IgD-negative memory B cell (primary cell): ENCODE measurements around the gene FEZ2. TPM values are rescaled to one million over a fixed set of nuclear protein-coding genes. Genes with fewer than 3 reads are reported as not detected.

ENCODE experiments used
- H3K27ac Mint-ChIP-seq, 3 donors: one replicate each; pipeline ENCODE4 v1.8.0; 2020 to 2022; ENCODE audit warnings: mild to moderate bottlenecking in 3 of 3, mixed read lengths in 3 of 3, moderate library complexity in 1 of 3
- H3K27me3 Mint-ChIP-seq: one replicate; pipeline ENCODE4 v1.8.0; 2021; ENCODE audit warnings: mixed read lengths
- H3K36me3 Mint-ChIP-seq: one replicate; pipeline ENCODE4 v1.8.0; 2020; ENCODE audit warnings: mild to moderate bottlenecking, mixed read lengths
- H3K4me1 Mint-ChIP-seq, 3 donors: one replicate each; pipeline ENCODE4 v1.8.0; 2020 to 2022; ENCODE audit warnings: mixed read lengths in 3 of 3, mild to moderate bottlenecking in 1 of 3
- H3K4me3 Mint-ChIP-seq, 4 donors: one replicate each; pipeline ENCODE4 v1.8.0; 2020 to 2022; ENCODE audit warnings: mild to moderate bottlenecking in 4 of 4, mixed read lengths in 4 of 4, moderate library complexity in 3 of 4
- H3K9me3 Mint-ChIP-seq, 3 donors: one replicate each; pipeline ENCODE4 v1.8.0; 2020 to 2021; ENCODE audit warnings: mixed read lengths in 3 of 3, mild to moderate bottlenecking in 1 of 3
- polyA plus RNA-seq: library from polyadenylated mRNA; unstranded; fragments of 300-500 nt; fragmentation: Illumina TruSeq; gene quantifications from one replicate; pipeline ENCODE4 v1.2.3, GENCODE V29; 2021

Gene FEZ2
- polyA plus RNA-seq, 1 donor from 2014 or later, result 2.3 TPM

- no peaks in the 10 kb centered on the region for H3K9me3 Mint-ChIP-seq
- H3K4me3 Mint-ChIP-seq, result no peak overlapping the region
- no peaks in the 10 kb centered on the region for H3K27me3 Mint-ChIP-seq
- no peak overlapping the region for H3K27ac Mint-ChIP-seq
- H3K36me3 Mint-ChIP-seq, result peaks cover 2% of the 10 kb centered on the region
- H3K4me1 Mint-ChIP-seq, result no peaks in the 10 kb centered on the region
These were observed 58.3 kb downstream of the FEZ2 start for GRCh38 chr2:36539631-36540030.

GRCh38 chr2:36538335-36538734, 59.6 kb downstream of the FEZ2 start:
- Mint-ChIP-seq H3K36me3 (no peaks in the 10 kb centered on the region), H3K9me3 (no peaks in the 10 kb centered on the region)

GRCh38 chr2:36536776-36537175, 61.2 kb downstream of the FEZ2 start:
- H3K4me1 Mint-ChIP-seq, result no peaks in the 10 kb centered on the region
- no peaks in the 10 kb centered on the region for H3K27me3 Mint-ChIP-seq
- H3K27ac Mint-ChIP-seq, result no peak overlapping the region
- no peaks in the 10 kb centered on the region for H3K36me3 Mint-ChIP-seq
- H3K4me3 Mint-ChIP-seq, result no peak overlapping the region
- no peaks in the 10 kb centered on the region for H3K9me3 Mint-ChIP-seq

More at GRCh38 chr2:36538335-36538734, 59.6 kb downstream of the FEZ2 start:
- no peak overlapping the region for H3K4me3 Mint-ChIP-seq
- no peak overlapping the region for H3K27ac Mint-ChIP-seq
- H3K4me1 Mint-ChIP-seq, result no peaks in the 10 kb centered on the region
- no peaks in the 10 kb centered on the region for H3K27me3 Mint-ChIP-seq

GRCh38 chr2:36535099-36535498, 62.9 kb downstream of the FEZ2 start:
- H3K9me3 Mint-ChIP-seq, result no peaks in the 10 kb centered on the region
- peak overlapping the region in 1 of 3 donors; percentile 40 for H3K27ac Mint-ChIP-seq
- no peak overlapping the region for H3K4me3 Mint-ChIP-seq
- H3K27me3 Mint-ChIP-seq, result no peaks in the 10 kb centered on the region
- H3K36me3 Mint-ChIP-seq, result peaks cover 2% of the 10 kb centered on the region
- peaks cover 4 to 10% (median 5%) of the 10 kb centered on the region in 3 donors for H3K4me1 Mint-ChIP-seq

- peaks cover 5 to 12% (median 6%) of the 10 kb centered on the region in 3 donors for H3K4me1 Mint-ChIP-seq
- no peak overlapping the region for H3K4me3 Mint-ChIP-seq
- H3K36me3 Mint-ChIP-seq, result peaks cover 2% of the 10 kb centered on the region
- H3K9me3 Mint-ChIP-seq, result no peaks in the 10 kb centered on the region
- peak overlapping the region in 1 of 3 donors; percentile 95 for H3K27ac Mint-ChIP-seq
- H3K27me3 Mint-ChIP-seq, result no peaks in the 10 kb centered on the region
These were observed 63.6 kb downstream of the FEZ2 start for GRCh38 chr2:36534275-36534799.

GRCh38 chr2:36530983-36531354, 67.0 kb downstream of the FEZ2 start:
- H3K36me3 Mint-ChIP-seq, result peaks cover 6% of the 10 kb centered on the region
- H3K9me3 Mint-ChIP-seq, result no peaks in the 10 kb centered on the region
- H3K27me3 Mint-ChIP-seq, result no peaks in the 10 kb centered on the region
- H3K27ac Mint-ChIP-seq, result no peak overlapping the region
- H3K4me3 Mint-ChIP-seq, result no peak overlapping the region
- peaks cover 5 to 12% (median 6%) of the 10 kb centered on the region in 3 donors for H3K4me1 Mint-ChIP-seq

- H3K4me3 Mint-ChIP-seq, result no peak overlapping the region
- H3K36me3 Mint-ChIP-seq, result peaks cover 7% of the 10 kb centered on the region
- H3K4me1 Mint-ChIP-seq, result peaks cover 5 to 12% (median 6%) of the 10 kb centered on the region in 3 donors
- no peaks in the 10 kb centered on the region for H3K9me3 Mint-ChIP-seq
- H3K27me3 Mint-ChIP-seq, result no peaks in the 10 kb centered on the region
- no peak overlapping the region for H3K27ac Mint-ChIP-seq
These were observed 67.6 kb downstream of the FEZ2 start for GRCh38 chr2:36530178-36530982.

GRCh38 chr2:36528766-36529392, 69.1 kb downstream of the FEZ2 start:
- peaks cover 10% of the 10 kb centered on the region for H3K36me3 Mint-ChIP-seq
- H3K4me3 Mint-ChIP-seq, result no peak overlapping the region
- H3K4me1 Mint-ChIP-seq, result peaks cover 5 to 12% (median 6%) of the 10 kb centered on the region in 3 donors
- H3K27ac Mint-ChIP-seq, result no peak overlapping the region
- no peaks in the 10 kb centered on the region for H3K27me3 Mint-ChIP-seq
- H3K9me3 Mint-ChIP-seq, result no peaks in the 10 kb centered on the region

- no peak overlapping the region for H3K4me3 Mint-ChIP-seq
- H3K27me3 Mint-ChIP-seq, result no peaks in the 10 kb centered on the region
- H3K9me3 Mint-ChIP-seq, result no peaks in the 10 kb centered on the region
- H3K36me3 Mint-ChIP-seq, result peaks cover 10% of the 10 kb centered on the region
- H3K27ac Mint-ChIP-seq, result peak overlapping the region in 1 of 3 donors; percentile 82
- peaks cover 5 to 12% (median 6%) of the 10 kb centered on the region in 3 donors for H3K4me1 Mint-ChIP-seq
These were observed 69.7 kb downstream of the FEZ2 start for GRCh38 chr2:36528274-36528673.

- H3K27me3 Mint-ChIP-seq, result no peaks in the 10 kb centered on the region
- no peaks in the 10 kb centered on the region for H3K9me3 Mint-ChIP-seq
- no peak overlapping the region for H3K4me3 Mint-ChIP-seq
- no peak overlapping the region for H3K27ac Mint-ChIP-seq
- peaks cover 6 to 12% (median 7%) of the 10 kb centered on the region in 3 donors for H3K4me1 Mint-ChIP-seq
- H3K36me3 Mint-ChIP-seq, result peaks cover 10% of the 10 kb centered on the region
These were observed 71.7 kb downstream of the FEZ2 start for GRCh38 chr2:36526226-36526625.

- H3K4me3 Mint-ChIP-seq, result no peak overlapping the region
- H3K4me1 Mint-ChIP-seq, result peaks cover 3 to 4% (median 3%) of the 10 kb centered on the region in 3 donors
- H3K9me3 Mint-ChIP-seq, result no peaks in the 10 kb centered on the region
- no peaks in the 10 kb centered on the region for H3K27me3 Mint-ChIP-seq
- peaks cover 9% of the 10 kb centered on the region for H3K36me3 Mint-ChIP-seq
- no peak overlapping the region for H3K27ac Mint-ChIP-seq
These were observed 72.7 kb downstream of the FEZ2 start for GRCh38 chr2:36525245-36525644.

GRCh38 chr2:36523153-36523552, 74.8 kb downstream of the FEZ2 start:
- Mint-ChIP-seq H3K4me3 (no peak overlapping the region), H3K27me3 (no peaks in the 10 kb centered on the region), H3K4me1 (peaks cover 0 to 2% (median 0%) of the 10 kb centered on the region in 3 donors), H3K36me3 (peaks cover 10% of the 10 kb centered on the region), H3K9me3 (no peaks in the 10 kb centered on the region), H3K27ac (no peak overlapping the region)

GRCh38 chr2:36520431-36520830, 77.5 kb downstream of the FEZ2 start:
- Mint-ChIP-seq H3K4me3 (no peak overlapping the region), H3K27ac (no peak overlapping the region), H3K36me3 (peaks cover 6% of the 10 kb centered on the region), H3K9me3 (no peaks in the 10 kb centered on the region), H3K4me1 (peaks cover 0 to 2% (median 0%) of the 10 kb centered on the region in 3 donors), H3K27me3 (no peaks in the 10 kb centered on the region)

GRCh38 chr2:36516136-36516870, 81.7 kb downstream of the FEZ2 start:
- Mint-ChIP-seq H3K4me1 (no peaks in the 10 kb centered on the region), H3K9me3 (no peaks in the 10 kb centered on the region), H3K36me3 (peaks cover 1% of the 10 kb centered on the region), H3K27me3 (no peaks in the 10 kb centered on the region), H3K4me3 (no peak overlapping the region), H3K27ac (no peak overlapping the region)

- Mint-ChIP-seq H3K4me3 (no peak overlapping the region), H3K27me3 (no peaks in the 10 kb centered on the region), H3K27ac (no peak overlapping the region), H3K4me1 (no peaks in the 10 kb centered on the region), H3K9me3 (no peaks in the 10 kb centered on the region), H3K36me3 (peaks cover 1% of the 10 kb centered on the region)
These were observed 82.4 kb downstream of the FEZ2 start for GRCh38 chr2:36515538-36515937.
